Tibial nerve (tissue), 4 donors: ENCODE results near the gene LARP4B. TPM values are rescaled to one million over a fixed set of nuclear protein-coding genes. Genes with fewer than 3 reads are reported as not detected.

Experiments
- DNase-seq, 2 donors: peaks; one replicate each; pipeline ENCODE4 v3.0.0-alpha.2; 2019; ENCODE audit warnings: low spot score in 2 of 2
- H3K27ac ChIP-seq, 4 donors: fragments of 200-600 bp; sonication (generic) in 3 of 4; one replicate each; pipeline ENCODE4 v1.5.1; 2017 to 2019; ENCODE audit warnings: mild to moderate bottlenecking in 1 of 4
- H3K27me3 ChIP-seq, 2 donors: fragments of 200-600 bp; sonication (generic) in 1 of 2; one replicate each; pipeline versions ENCODE4 v1.5.1 to v1.6.0; 2017 to 2019
- H3K36me3 ChIP-seq, 3 donors: fragments of 200-600 bp; sonication (generic); one replicate each; pipeline ENCODE4 v1.5.1; 2018 to 2019
- H3K4me1 ChIP-seq, 4 donors: fragments of 200-600 bp; sonication (generic) in 3 of 4; one replicate each; pipeline ENCODE4 v1.5.1; 2017 to 2019
- H3K4me3 ChIP-seq, 4 donors: fragments of 200-600 bp; sonication (generic) in 3 of 4; one replicate each; pipeline ENCODE4 v1.5.1; 2017 to 2019; ENCODE audit warnings: mild to moderate bottlenecking in 1 of 4, moderate library complexity in 1 of 4
- H3K9me3 ChIP-seq, 4 donors: fragments of 200-600 bp; sonication (generic) in 3 of 4; one replicate each; pipeline ENCODE4 v1.5.1; 2017 to 2019
- EP300 ChIP-seq, 2 donors: sonication (generic); formaldehyde crosslinking; IDR thresholded peaks; one replicate each; pipeline ENCODE4 v1.6.1; 2017; ENCODE audit warnings: antibody characterized with exemption in 2 of 2, mild to moderate bottlenecking in 1 of 2
- POLR2A ChIP-seq, 2 donors: fragments of 450-650 bp; IDR thresholded peaks; one replicate each; pipeline ENCODE4 v1.6.1; 2017; ENCODE audit warnings: antibody characterized with exemption in 2 of 2, mild to moderate bottlenecking in 2 of 2, moderate library complexity in 2 of 2
- WGBS, 2 donors: methylation state at CpG; one replicate each; pipeline ENCODE4 v1.1.5; 2018; 5-methylcytosine and 5-hydroxymethylcytosine counted together
- total RNA-seq, 4 donors: library from RNA; depleted of rRNA; stranded (reverse); fragments of >200 nt; gene quantifications; one replicate each; pipeline ENCODE4 v1.1.0, GENCODE V29; 2016
- TF ChIP-seq, protein P1 (sequence below), 5 experiments: fragments of 200-600 bp in 3 of 5; fragments of 450-650 bp in 2 of 5; sonication (generic) in 3 of 5; IDR thresholded peaks; one replicate each; pipeline ENCODE4 v1.5.1; 2016 to 2019; ENCODE audit warnings: antibody characterized with exemption in 5 of 5, mild to moderate bottlenecking in 3 of 5, moderate library complexity in 2 of 5

Gene LARP4B
- total RNA-seq, 4 donors from 2014 or later: 50.2 to 64.7 (median 58.6) TPM

DNA sequence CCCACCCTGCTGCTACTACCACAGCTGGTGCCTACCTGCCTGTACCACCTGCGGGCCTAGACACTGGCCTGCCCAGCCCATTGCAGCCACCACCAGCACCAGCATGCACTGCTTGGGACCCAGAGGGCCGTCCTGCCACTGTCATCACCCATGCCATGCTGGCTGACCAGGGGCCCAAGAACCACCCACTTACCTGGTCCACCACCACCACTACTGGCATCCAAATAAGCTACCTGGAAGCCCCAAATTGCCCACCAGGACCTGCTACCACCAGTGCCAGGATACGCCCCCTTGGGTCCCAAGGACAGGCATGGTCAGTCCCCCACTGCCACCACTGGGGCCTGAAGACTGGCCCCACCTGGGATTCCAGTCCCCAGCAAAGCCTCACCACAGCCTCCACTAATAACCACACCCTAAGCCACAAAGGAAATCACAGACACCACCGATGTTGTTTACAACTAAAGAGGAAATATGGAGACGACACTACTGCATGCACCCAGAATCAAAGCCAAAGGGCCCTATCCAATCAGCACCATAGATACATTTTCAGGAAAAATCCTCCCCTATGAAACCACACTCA lies 171.5 kb downstream of the LARP4B start:
- TF ChIP-seq EP300 (IDR thresholded peaks at IDR 0.05) (no peak), POLR2A (IDR thresholded peaks at IDR 0.05) (no peak)
- TF ChIP-seq, protein P1, sequence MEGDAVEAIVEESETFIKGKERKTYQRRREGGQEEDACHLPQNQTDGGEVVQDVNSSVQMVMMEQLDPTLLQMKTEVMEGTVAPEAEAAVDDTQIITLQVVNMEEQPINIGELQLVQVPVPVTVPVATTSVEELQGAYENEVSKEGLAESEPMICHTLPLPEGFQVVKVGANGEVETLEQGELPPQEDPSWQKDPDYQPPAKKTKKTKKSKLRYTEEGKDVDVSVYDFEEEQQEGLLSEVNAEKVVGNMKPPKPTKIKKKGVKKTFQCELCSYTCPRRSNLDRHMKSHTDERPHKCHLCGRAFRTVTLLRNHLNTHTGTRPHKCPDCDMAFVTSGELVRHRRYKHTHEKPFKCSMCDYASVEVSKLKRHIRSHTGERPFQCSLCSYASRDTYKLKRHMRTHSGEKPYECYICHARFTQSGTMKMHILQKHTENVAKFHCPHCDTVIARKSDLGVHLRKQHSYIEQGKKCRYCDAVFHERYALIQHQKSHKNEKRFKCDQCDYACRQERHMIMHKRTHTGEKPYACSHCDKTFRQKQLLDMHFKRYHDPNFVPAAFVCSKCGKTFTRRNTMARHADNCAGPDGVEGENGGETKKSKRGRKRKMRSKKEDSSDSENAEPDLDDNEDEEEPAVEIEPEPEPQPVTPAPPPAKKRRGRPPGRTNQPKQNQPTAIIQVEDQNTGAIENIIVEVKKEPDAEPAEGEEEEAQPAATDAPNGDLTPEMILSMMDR (IDR thresholded peaks at IDR 0.05): no peak
- Histone ChIP-seq H3K4me1 (no peaks in the 10 kb centered on the region), H3K9me3 (peaks cover 0 to 60% (median 5%) of the 10 kb centered on the region in 4 donors), H3K27me3 (no peaks in the 10 kb centered on the region), H3K36me3 (no peaks in the 10 kb centered on the region), H3K4me3 (no peak overlapping the region), H3K27ac (no peak overlapping the region)
- 85 to 93% methylated on average over 4 to 5 of the region's 5 CpGs for WGBS, 2 donors
- DNase-seq: no peak

Other genes starting within 250 kb of the LARP4B start
- 10 to 100 TPM; 31.4 to 46.5 (median 36.0) TPM for gene DIP2C, start 242.0 kb downstream of the LARP4B start, total RNA-seq
- gene GTPBP4, start 56.7 kb upstream of the LARP4B start, total RNA-seq: 10 to 100 TPM; 19.0 to 45.0 (median 33.9) TPM
- under 1 TPM in 1 of 4 donors, not detected in 3; 0.30 TPM for gene IDI2, start 94.2 kb upstream of the LARP4B start, total RNA-seq
- 10 to 100 TPM; 25.5 to 41.0 (median 33.4) TPM for gene IDI1, start 117.4 kb upstream of the LARP4B start, total RNA-seq
- gene WDR37, start 124.7 kb upstream of the LARP4B start, total RNA-seq: 10 to 100 TPM in 3 of 4 donors, 1 to 10 TPM in 1; 9.6 to 14.4 (median 12.9) TPM